DMS79 (cell line): ENCODE data around the gene TTLL9.

ENCODE experiments used
- DNase-seq: peaks from one replicate; lab custom pipeline; 2025; lab: John Stamatoyannopoulos, UW

Gene TTLL9

GRCh38 chr20:31879143-31879987, 8.9 kb downstream of the TTLL9 start:
- peak; percentile 96 for DNase-seq

- DNase-seq, result no peak
Observed at GRCh38 chr20:31881945-31882344, 11.5 kb downstream of the TTLL9 start.

- no peak for DNase-seq
Observed at GRCh38 chr20:31883829-31884228, 13.4 kb downstream of the TTLL9 start.

- DNase-seq, result no peak
Observed at GRCh38 chr20:31890646-31891045, 20.2 kb downstream of the TTLL9 start.

GRCh38 chr20:31894980-31895675, 24.7 kb downstream of the TTLL9 start:
- DNase-seq, result no peak

- no peak for DNase-seq
Observed at GRCh38 chr20:31896049-31896448, 25.6 kb downstream of the TTLL9 start.

- DNase-seq, result no peak
Observed at GRCh38 chr20:31897541-31897940, 27.1 kb downstream of the TTLL9 start.

- DNase-seq, result no peak
Observed at GRCh38 chr20:31901615-31902014, 31.2 kb downstream of the TTLL9 start.

GRCh38 chr20:31903627-31904386, 33.4 kb downstream of the TTLL9 start:
- DNase-seq, result no peak

GRCh38 chr20:31906001-31906400, 35.6 kb downstream of the TTLL9 start:
- DNase-seq, result no peak

GRCh38 chr20:31907046-31907445, 36.6 kb downstream of the TTLL9 start:
- no peak for DNase-seq

- DNase-seq, result no peak
Observed at GRCh38 chr20:31908016-31908415, 37.6 kb downstream of the TTLL9 start.

- no peak for DNase-seq
Observed at GRCh38 chr20:31908424-31908823, 38.0 kb downstream of the TTLL9 start.

GRCh38 chr20:31909253-31910070, 39.0 kb downstream of the TTLL9 start:
- DNase-seq, result no peak

GRCh38 chr20:31910071-31910803, 39.8 kb downstream of the TTLL9 start:
- no peak for DNase-seq

- DNase-seq, result no peak
Observed at GRCh38 chr20:31913431-31914157, 43.2 kb downstream of the TTLL9 start.

GRCh38 chr20:31914170-31914569, 43.7 kb downstream of the TTLL9 start:
- DNase-seq, result no peak

- no peak for DNase-seq
Observed at GRCh38 chr20:31915491-31916280, 45.3 kb downstream of the TTLL9 start.

- no peak for DNase-seq
Observed at GRCh38 chr20:31916708-31917107, 46.3 kb downstream of the TTLL9 start.
